Common myeloid progenitor, CD34-positive (primary cell): Measurements from ENCODE around the gene ZDHHC14.

Experiments
- CTCF ChIA-PET: fragments of 350-600 bp; sonication (Branson Sonifier 250); formaldehyde crosslinking; loops from one replicate; lab custom pipeline; 2021; ENCODE audit warnings: antibody characterized with exemption; lab: Charles Lee
- POLR2A ChIA-PET: fragments of 350-600 bp; sonication (Branson Sonifier 250); formaldehyde crosslinking; loops from one replicate; lab custom pipeline; 2021; ENCODE audit warnings: antibody characterized with exemption; lab: Charles Lee
- DNase-seq, 3 donors: peaks; one replicate each; pipeline versions ENCODE4 v3.0.0 to v3.0.0-alpha.2; 2013
- H3K27ac ChIP-seq, 2 experiments: 1 replicate in 1 of 2; 2 replicates in 1 of 2; pipeline ENCODE4 v1.7.0; 2013; ENCODE audit warnings: inconsistent platforms in 2 of 2, low read length in 2 of 2, mild to moderate bottlenecking in 2 of 2, low read depth in 1 of 2, moderate library complexity in 1 of 2; ENCODE audit not compliant: severe bottlenecking in 2 of 2, insufficient read depth in 1 of 2, poor library complexity in 1 of 2
- H3K27me3 ChIP-seq, 5 experiments: replicated peaks in 2 of 5; 1 replicate in 3 of 5; 2 replicates in 2 of 5; pipeline versions ENCODE4 v1.6.1 to v1.7.0; 2013; ENCODE audit warnings: low read length in 4 of 5, mild to moderate bottlenecking in 2 of 5, moderate library complexity in 2 of 5, inconsistent platforms in 1 of 5; ENCODE audit not compliant: insufficient read depth in 5 of 5, control insufficient read depth in 4 of 5
- H3K36me3 ChIP-seq, 4 experiments: 1 replicate in 2 of 4; 2 replicates in 2 of 4; pipeline versions ENCODE4 v1.6.1 to v1.7.0; 2013; ENCODE audit warnings: low read length in 3 of 4, control low read depth in 1 of 4, mild to moderate bottlenecking in 1 of 4; ENCODE audit not compliant: control insufficient read depth in 4 of 4, insufficient read depth in 4 of 4
- H3K4me1 ChIP-seq, 4 experiments: 1 replicate in 3 of 4; 2 replicates in 1 of 4; pipeline versions ENCODE4 v1.6.1 to v1.7.1; 2013; ENCODE audit warnings: low read length in 3 of 4, mild to moderate bottlenecking in 3 of 4, control low read depth in 1 of 4, inconsistent platforms in 1 of 4, moderate library complexity in 1 of 4; ENCODE audit not compliant: control insufficient read depth in 4 of 4, insufficient read depth in 4 of 4; ENCODE audit errors: control extremely low read depth in 1 of 4
- H3K4me3 ChIP-seq, 7 experiments: 1 replicate in 4 of 7; 2 replicates in 3 of 7; pipeline versions ENCODE4 v1.5.1 to v1.7.0; 2013; ENCODE audit warnings: mild to moderate bottlenecking in 7 of 7, low read length in 6 of 7, moderate library complexity in 6 of 7, inconsistent platforms in 2 of 7, low read depth in 2 of 7, control low read depth in 1 of 7; ENCODE audit not compliant: insufficient read depth in 4 of 7, control insufficient read depth in 1 of 7; ENCODE audit errors: extremely low read depth in 1 of 7
- H3K9me3 ChIP-seq, 5 experiments: 1 replicate in 4 of 5; 2 replicates in 1 of 5; pipeline versions ENCODE4 v1.6.1 to v1.7.1; 2013; ENCODE audit warnings: low read length in 4 of 5, mild to moderate bottlenecking in 2 of 5, inconsistent platforms in 1 of 5, low read depth in 1 of 5, moderate library complexity in 1 of 5; ENCODE audit not compliant: control insufficient read depth in 4 of 5, insufficient read depth in 2 of 5; ENCODE audit errors: control extremely low read depth in 1 of 5
- WGBS: methylation state at CpG from one replicate; pipeline ENCODE4 v1.1.5; 2013; ENCODE audit not compliant: insufficient coverage; 5-methylcytosine and 5-hydroxymethylcytosine counted together

Gene ZDHHC14

DNA sequence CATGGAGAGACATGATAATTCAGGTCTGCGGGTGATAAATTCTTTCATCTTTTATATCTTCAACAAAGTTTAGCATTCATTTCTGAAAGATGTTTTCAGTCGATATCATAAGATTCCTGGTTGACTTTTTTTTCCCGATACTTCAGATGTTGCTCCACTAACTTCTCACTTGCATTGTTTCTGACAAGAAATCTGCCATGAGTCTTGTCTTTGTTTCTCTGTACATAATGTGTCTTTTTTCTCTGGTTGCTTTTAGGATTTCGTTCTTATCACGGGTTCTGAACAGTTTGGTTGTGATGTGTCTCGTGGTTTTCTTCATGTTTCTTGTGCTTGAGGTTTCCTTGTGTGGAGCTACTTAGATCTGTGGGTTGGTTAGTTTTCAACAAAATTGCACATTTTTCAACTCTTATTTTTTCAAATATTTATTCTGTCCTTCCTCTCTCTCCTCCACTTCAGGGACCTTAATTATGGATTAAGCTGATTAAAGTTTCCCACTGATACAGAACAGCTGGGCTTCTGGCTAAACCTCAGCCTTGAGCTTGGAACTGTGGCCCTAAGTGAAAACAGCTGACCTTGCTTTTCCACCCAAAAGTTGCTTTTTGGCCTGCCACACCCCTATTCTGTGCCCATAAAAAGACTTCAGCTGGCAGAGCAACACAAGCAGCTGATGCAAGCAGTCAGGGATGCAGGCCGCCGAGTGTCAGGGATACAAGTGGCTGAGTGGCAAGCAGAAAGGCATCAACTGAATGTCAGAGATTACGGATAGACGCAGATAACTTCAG is 344.2 kb downstream of the ZDHHC14 start:
- H3K27me3 ChIP-seq = peaks cover 0 to 2% (median 0%) of the 10 kb centered on the region in 5 experiments
- DNase-seq = no peak
- peaks cover 0 to 14% (median 5%) of the 10 kb centered on the region in 5 experiments for H3K9me3 ChIP-seq
- CTCF ChIA-PET = no interaction called here
- H3K4me1 ChIP-seq = no peaks in the 10 kb centered on the region
- WGBS = 100% methylated on average over 8 of the region's 10 CpGs
- H3K27ac ChIP-seq = no peak overlapping the region
- no peaks in the 10 kb centered on the region for H3K36me3 ChIP-seq
- H3K4me3 ChIP-seq = no peak overlapping the region
- POLR2A ChIA-PET = no interaction called here

DNA sequence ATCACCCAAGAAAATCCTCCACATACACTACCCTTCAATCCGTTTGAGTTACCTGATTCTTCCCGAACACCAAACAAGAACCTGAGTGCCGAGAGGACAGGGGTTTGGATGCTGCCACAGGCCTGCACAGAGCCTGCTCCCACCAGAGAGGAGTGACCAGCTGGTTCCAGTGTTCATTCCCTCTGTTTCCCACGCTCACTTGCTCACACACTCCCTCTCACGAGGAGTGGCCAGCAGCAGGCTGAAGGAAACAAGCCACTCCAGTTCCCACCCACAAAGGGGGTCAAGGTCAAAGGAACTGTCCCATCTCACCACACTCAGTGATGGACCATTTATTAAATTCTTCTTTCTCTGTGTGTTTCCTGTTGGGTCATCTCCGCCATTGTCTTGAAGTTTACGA is 344.8 kb downstream of the ZDHHC14 start:
- 97% methylated on average over 6 of the region's 7 CpGs for WGBS
- H3K4me1 ChIP-seq = no peaks in the 10 kb centered on the region
- ChIA-PET POLR2A (no interaction called here), CTCF (no interaction called here)
- H3K36me3 ChIP-seq = no peaks in the 10 kb centered on the region
- H3K27me3 ChIP-seq = peaks cover 0 to 2% (median 0%) of the 10 kb centered on the region in 5 experiments
- H3K4me3 ChIP-seq = no peak overlapping the region
- peaks cover 0 to 14% (median 5%) of the 10 kb centered on the region in 5 experiments for H3K9me3 ChIP-seq
- no peak overlapping the region for H3K27ac ChIP-seq
- no peak for DNase-seq

DNA sequence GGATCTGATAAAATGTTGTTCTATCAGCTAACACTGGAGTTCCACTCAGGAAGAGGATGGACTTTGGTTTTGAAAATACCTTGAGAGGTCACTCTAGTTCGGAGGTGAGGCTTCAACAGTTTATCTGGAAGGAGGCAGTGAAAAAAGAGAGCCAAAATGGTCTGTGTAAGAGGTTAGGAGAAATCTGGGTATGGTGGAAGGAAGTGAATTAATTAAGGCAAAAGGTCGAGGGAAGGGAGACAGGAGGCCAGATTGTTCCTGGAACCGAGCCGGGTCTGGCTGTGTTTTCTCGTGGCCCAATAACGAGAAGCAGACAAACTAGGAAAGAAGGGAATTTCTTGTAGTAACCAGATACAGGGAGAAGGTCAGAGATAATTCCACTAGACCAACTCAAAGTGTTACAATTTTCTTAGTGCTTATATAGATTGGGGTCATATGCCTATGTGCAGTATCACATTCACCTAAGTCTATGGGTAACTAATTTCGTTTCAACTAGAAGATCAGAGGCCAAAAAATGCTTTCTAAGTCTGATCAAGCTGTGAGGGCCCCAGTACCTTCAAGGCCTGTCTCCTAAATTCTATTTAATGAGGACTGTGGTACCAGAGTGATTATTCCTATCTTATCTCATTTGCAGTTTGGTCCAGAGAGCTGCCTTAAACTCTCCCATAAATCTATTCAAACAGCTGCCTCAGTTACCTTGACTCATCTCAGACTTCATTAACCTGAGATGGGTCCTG is 346.1 kb downstream of the ZDHHC14 start:
- DNase-seq = no peak
- WGBS = 94% methylated on average over 6 of the region's 7 CpGs
- Histone ChIP-seq H3K4me1 (no peaks in the 10 kb centered on the region), H3K27ac (no peak overlapping the region), H3K36me3 (no peaks in the 10 kb centered on the region), H3K9me3 (peaks cover 0 to 14% (median 5%) of the 10 kb centered on the region in 5 experiments), H3K4me3 (no peak overlapping the region), H3K27me3 (peaks cover 0 to 2% (median 0%) of the 10 kb centered on the region in 5 experiments)
- ChIA-PET CTCF (no interaction called here), POLR2A (no interaction called here)
